ENCODE data around the gene ITGAE.

ITGAE gene

DNA sequence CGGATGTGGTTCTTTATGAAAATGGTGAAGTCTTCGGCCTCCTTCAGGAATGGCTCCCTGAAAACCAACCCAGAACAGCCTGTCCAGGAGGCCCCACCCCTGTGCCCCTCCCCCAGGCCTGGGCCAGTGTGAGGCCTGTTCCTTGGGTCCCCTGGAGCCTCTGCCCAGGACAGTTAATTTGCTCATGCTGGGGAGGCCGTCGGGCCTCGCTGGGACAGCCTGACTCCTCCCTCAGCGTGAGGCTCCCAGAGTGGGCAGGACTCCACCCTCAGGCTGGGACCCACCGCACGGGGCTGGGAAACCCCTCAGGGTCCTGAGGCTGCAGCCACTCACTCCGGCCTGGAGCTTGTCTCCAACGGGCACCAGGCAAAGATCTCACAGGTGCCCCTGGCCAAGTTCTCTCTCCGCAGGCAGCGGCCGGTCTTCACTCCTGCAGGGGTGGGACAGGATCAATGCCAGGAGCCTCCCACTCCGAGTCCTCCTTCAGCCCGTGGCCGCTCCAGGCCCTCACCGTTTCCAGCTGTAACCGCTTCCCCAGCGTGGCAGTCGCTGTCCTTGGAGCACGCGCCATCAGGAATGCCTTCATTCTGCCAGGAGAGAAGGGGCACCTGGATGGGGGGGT lies 110.8 kb downstream of the ITGAE start:
- no peak for DNase-seq

GRCh38 chr17:3689262-3690093 lies 111.5 kb downstream of the ITGAE start:
- DNase-seq: no peak

- no peak for DNase-seq
Observed at GRCh38 chr17:3688852-3689261, 112.1 kb downstream of the ITGAE start.

DNA sequence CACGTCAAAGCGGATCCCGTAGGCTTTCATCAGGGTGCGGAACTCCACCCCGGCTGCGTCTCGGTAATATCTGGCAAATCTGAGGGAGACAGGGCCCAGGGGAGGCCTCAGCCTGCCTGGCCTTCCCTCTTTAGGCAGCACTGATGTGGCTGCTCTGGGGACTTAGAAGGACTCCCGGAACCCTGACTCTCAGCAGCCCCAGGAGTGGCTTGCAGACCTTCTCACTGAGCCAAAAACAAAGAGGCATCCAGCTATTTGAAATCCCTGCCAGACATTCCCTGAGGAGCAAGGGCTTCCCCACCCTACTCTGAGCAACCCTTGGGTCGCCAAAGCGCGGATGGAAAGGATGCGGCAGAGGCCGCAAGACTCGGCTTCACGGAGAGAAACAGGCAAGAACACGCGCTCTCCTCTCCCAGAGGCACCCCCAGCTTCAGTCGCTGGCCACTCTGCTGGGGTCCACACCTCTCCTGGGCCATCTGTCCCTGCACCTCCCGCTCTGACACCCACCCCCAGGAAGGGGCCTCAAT lies 112.9 kb downstream of the ITGAE start:
- DNase-seq: no peak

GRCh38 chr17:3685174-3685573 lies 115.8 kb downstream of the ITGAE start:
- no peak for DNase-seq

- no peak for DNase-seq
Observed at GRCh38 chr17:3683054-3683511, 117.9 kb downstream of the ITGAE start.

DNA sequence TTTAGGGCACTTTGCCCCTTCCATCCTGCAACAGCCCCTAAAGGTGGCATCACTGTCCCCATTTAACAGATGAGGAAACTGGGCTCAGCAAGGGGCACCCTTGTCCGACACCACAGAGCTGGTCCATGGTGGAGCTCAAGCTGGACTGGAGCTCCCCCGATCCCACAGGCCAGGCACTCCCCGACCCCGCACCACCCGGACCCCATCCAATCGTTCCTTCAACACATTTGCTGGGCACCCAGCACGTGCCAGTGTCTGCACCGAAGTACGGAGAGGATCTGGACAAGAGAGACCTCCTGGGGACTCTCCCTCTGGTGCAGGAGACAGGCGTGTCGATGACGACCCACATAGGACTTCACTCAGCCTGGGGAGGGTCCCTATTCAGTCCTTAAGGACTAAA lies 119.0 kb downstream of the ITGAE start:
- no peak for DNase-seq

GRCh38 chr17:3681565-3681964 lies 119.4 kb downstream of the ITGAE start:
- DNase-seq: no peak

GRCh38 chr17:3681057-3681456 lies 119.9 kb downstream of the ITGAE start:
- DNase-seq: no peak

GRCh38 chr17:3679531-3680126 lies 121.4 kb downstream of the ITGAE start:
- DNase-seq: no peak

GRCh38 chr17:3678821-3679530 lies 122.0 kb downstream of the ITGAE start:
- DNase-seq: no peak

GRCh38 chr17:3678095-3678820 lies 122.7 kb downstream of the ITGAE start:
- DNase-seq: no peak

GRCh38 chr17:3675886-3676285 lies 125.1 kb downstream of the ITGAE start:
- no peak for DNase-seq

DNA sequence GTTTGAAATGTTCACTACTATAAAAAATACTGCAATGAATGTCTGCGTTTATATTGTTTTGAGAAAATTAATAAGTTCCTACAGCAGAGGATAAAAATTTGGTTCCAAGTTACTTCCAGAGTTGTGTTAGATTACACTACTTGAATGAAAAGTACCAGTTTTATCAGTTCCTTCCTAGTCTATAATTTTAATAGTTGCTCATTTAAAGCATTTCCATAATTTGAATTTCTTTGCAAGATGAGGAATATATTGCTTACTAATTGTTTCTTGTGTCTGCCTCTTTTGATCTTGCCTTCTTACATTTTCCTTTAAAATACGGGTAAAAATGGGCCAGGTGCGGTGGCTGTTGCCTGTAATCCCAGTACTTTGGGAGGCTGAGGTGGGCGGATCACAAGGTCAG lies 128.4 kb downstream of the ITGAE start:
- DNase-seq: no peak

DNA sequence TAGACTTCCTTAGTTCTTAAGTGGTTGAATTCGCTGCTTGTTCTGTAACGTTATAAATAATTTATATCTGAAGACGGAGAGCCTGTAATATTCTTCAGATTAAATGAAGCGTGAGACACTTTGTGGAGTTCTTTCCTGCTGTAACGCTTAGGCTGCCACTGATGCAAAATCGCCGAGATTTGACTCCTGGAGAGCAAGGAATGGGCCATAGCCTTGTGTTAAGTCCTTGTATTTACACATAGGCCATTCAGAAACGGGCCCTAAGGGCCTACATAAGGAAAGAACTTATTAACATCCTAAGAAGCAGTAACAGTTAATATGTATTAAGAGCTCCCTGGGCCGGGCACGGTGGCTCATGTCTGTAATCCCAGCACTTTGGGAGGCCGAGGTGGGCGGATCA lies 131.4 kb downstream of the ITGAE start:
- DNase-seq: no peak

DNA sequence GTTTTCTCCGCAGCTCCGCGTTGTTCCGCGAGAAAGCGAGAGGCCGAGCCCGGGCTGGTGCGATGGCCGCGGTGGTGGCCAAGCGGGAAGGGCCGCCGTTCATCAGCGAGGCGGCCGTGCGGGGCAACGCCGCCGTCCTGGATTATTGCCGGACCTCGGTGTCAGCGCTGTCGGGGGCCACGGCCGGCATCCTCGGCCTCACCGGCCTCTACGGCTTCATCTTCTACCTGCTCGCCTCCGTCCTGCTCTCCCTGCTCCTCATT lies 132.0 kb downstream of the ITGAE start:
- no peak for DNase-seq

- peak; percentile 97 for DNase-seq
Observed at GRCh38 chr17:3668279-3669084, 132.5 kb downstream of the ITGAE start, which contains the start of the genes EMC6 and TAX1BP3. TSS of gene EMC6 (plus strand) at chr17:3668812. CDS start at chr17:3669147, 335 bp downstream. TSS of gene TAX1BP3 (minus strand) at chr17:3668578. CDS start at chr17:3668526, 52 bp downstream.

DNA sequence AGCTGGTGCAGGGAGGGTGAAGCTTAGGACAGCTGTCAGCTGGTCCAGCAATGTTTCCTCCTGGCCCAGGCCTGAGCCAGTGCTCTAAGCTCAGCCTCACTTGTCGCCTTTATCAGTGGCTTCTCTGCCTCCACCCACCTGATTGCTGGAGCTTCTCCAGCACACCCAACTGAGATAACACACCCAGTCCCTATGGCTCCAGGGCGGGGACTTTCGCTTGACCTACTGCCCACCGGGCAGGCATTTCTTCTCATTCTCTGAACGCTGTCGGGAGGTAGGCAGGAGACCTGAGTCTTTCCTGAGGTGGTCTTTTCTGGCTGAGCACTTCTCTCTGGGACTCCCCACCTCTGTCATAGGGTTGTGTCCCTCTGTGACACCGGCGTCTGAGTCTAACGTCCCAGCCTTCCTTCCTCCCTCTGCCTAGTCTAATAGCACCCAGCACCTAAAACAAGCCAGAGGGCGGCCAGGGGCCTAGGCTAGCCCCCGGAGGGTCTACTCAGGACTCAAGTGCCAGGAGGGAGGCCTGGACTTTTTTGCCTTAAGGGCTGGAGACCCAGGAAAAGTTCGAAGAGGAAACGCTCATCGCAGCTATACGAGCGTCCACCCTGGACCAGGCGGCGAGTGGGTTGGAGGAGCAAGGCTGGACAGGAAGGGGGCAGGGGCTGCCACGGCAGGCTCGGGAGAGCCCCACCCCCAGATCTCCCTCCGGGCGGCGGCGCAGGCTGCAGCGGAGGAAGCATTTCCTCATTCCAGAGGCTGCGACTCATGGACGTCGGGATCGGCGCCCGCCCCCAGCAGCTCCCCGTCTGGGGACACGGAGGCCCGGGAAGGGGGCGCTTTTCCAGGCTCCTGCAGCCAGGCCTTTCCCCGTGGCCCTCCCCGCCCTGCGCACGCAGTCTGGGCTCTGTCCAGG lies 133.4 kb downstream of the ITGAE start:
- peak; percentile 94 for DNase-seq

DNA sequence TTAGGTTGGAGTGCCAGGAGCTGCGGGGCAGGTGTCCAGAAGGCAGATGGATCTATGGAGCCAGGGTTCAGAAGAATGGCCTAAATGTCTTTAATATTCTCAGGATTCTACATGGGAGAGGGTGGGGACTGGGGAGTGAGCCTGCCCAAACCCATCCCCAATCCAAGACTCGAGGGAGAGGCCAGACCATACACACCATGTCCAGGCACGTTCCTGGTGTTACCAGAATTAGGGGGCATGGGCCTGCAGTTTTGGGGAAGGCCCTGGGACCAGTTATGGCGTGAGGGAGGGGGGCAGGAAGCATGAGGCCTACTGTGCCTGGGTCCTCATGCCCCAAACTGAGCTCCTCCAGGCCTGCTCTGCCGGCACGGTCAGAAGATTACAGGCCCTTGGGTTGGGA lies 134.5 kb downstream of the ITGAE start:
- DNase-seq: no peak

DNA sequence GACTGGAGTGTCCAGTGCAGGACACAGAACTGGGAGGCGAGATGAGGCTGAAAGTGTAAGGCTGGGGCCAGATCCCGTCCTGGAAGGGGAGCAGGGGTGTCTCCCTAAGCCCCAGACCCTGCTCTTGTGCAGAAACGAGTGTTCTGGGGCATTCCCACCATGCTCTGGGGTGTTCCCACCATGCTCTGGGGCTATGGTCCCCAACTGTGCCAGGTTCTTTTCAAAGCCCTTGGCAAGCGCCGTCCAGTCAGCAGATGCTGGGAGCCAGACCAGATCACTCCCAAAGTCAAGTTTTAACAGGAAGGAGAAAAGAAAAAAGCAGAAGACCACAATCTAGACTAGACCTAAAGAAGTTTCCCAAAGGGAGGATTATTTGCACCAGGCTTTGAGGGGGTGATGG lies 135.2 kb downstream of the ITGAE start:
- no peak for DNase-seq
